ENCODE data around the gene SLC29A4.
"Not testable (repeated sequence)": the region's sequence is repeated elsewhere in the genome, so short reads cannot be mapped to it uniquely, and the experiment has no call there.

Gene SLC29A4

DNA sequence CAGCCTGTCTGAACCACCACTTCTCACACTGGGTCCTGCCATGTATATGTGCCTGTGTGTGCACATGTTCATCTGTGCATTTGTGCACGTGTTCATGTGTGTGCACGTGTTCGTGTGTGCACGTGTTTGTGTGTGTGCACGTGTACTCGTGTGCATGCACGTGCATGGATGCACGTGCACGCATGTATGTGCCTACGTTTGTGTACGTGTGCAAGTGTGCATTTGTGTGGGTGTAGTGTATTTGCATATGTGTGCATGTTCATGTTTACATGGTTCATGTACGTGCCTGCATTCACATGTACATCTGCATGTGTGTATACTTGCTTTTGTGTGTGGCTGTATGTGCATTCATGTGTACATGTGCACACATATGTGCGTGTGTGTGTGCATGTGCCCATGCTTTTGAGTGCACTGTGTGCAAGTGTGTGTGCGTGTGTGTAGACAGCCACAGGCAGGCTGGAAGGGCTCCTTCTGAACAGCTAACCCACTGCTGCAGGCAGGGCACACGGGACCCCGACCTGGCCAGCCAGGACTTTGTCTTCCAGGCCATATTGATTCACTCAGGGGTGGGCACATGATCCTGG lies 28.2 kb downstream of the SLC29A4 start:
- no peaks in the 10 kb centered on the region for H3K27me3 ChIP-seq (replicated peaks)
- DNase-seq = no peak
- TF ChIP-seq, protein P1, sequence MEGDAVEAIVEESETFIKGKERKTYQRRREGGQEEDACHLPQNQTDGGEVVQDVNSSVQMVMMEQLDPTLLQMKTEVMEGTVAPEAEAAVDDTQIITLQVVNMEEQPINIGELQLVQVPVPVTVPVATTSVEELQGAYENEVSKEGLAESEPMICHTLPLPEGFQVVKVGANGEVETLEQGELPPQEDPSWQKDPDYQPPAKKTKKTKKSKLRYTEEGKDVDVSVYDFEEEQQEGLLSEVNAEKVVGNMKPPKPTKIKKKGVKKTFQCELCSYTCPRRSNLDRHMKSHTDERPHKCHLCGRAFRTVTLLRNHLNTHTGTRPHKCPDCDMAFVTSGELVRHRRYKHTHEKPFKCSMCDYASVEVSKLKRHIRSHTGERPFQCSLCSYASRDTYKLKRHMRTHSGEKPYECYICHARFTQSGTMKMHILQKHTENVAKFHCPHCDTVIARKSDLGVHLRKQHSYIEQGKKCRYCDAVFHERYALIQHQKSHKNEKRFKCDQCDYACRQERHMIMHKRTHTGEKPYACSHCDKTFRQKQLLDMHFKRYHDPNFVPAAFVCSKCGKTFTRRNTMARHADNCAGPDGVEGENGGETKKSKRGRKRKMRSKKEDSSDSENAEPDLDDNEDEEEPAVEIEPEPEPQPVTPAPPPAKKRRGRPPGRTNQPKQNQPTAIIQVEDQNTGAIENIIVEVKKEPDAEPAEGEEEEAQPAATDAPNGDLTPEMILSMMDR (IDR thresholded peaks at IDR 0.05; ENCODE audit: low read depth, low read length, missing control alignments) = no peak
- in situ Hi-C loops (cut with HindIII; ENCODE audit: low pct_ligation_motif_present, low sequenced_read_pairs) = no loop called here
- no peak overlapping the region for H3K27ac ChIP-seq
- no peak overlapping the region for H3K4me3 ChIP-seq (ENCODE audit: low read depth, low read length)
- peaks cover 30% of the 10 kb centered on the region for H3K36me3 ChIP-seq (replicated peaks)

DNA sequence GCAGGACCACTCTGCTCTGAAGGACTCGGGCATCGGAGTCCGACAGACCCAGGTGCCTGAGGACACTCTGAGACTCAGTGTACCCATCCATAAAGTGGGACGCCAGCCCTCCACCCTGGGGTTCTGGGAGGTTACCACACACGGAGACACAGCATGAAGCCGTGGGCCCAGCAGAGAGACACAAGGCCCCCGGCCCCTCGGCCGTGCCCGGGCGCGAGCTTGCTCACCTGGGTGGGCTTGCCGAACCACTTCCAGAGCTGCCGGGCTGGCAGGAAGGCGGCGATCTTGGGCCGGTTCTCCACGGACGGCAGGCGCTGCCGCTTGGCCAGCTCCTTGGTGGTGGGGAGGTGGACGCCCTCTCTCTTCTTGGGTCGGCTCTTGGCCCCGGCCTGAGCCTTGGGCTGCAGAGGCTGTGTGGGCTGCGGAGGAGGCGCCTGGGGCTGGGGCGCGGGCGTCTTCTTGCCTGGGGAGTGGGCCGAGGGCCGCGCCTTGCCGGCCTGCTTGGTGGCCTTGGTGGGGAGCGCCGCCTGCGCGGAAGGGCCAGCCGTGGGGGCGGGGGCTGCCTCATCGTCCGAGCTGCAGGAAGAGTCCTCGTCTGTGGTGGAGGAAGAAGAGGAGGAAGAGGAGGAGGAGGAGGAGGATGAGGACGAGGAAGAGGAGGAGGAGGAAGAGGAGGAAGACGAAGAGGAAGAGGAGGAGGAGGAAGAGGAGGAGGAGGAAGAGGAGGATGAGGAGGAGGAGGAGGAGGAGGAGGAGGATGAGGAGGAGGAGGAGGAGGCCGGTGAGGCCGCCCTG lies 29.7 kb downstream of the SLC29A4 start:
- DNase-seq; H3K4me3 ChIP-seq (ENCODE audit: low read depth, low read length); in situ Hi-C loops (cut with HindIII; ENCODE audit: low pct_ligation_motif_present, low sequenced_read_pairs); H3K27me3 ChIP-seq (replicated peaks); H3K27ac ChIP-seq: not testable (repeated sequence)
- peaks cover 30% of the 10 kb centered on the region for H3K36me3 ChIP-seq (replicated peaks)

DNA sequence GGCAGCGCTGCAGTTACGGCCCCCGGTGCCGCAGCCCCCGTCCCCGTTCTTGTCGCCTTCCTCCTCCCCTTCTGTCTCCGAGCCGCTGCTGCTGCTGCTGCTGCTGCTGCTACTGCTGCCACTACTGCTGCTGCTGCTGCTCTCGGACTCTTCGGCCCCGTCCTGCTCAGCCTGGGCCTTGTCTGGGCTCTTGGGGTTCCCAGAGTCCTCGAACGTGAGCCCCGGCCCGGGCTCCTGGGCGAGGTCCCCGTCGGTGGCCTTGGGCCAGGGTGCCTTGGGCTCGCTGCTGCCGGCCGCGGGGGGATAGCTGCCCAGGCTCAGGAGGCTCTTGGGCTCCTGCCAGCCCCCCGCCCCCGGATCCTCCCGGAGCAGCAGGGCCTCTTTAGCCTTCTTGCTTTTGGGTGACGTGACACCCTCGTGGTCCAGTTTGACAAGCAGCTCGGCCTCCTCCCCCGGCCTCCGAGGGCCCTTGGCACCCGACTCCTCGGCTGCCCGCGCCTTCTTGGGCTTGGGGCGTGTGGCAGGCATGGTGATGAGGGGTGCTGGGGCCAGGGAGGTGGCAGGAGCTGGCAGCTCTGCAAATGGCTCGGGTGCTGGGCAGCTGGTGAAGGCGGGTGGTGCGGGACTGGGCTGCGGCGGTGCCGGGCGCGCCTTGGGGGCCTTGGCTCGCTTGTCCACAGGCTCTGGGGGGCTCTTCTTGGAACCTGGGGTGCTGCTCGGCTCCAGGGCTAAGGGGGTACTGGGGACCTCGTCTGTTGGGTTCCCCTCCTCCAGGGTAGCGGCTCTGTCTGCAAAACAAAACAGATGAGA lies 30.5 kb downstream of the SLC29A4 start:
- H3K27me3 ChIP-seq (replicated peaks); H3K4me3 ChIP-seq (ENCODE audit: low read depth, low read length); H3K27ac ChIP-seq; in situ Hi-C loops (cut with HindIII; ENCODE audit: low pct_ligation_motif_present, low sequenced_read_pairs); DNase-seq: not testable (repeated sequence)
- peaks cover 28% of the 10 kb centered on the region for H3K36me3 ChIP-seq (replicated peaks)

DNA sequence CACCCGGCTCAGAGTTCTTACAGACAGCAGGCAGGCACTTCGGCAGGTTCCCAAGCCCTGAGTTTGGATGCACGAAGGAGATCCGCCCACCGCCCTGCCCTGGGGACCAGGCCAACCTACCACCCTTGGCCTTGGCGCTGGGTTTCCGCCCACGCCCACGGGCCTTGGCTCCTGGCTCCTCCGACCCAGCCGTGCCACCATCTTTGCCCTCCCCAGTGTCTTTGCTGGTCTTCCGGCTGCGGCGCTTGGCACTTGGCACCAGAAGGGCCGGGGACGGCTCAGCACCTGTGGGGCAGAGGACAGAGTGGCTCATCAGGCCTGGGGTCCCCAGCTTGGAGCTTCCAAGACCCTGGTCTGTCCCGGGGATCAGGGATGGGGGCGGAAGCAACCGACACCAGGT lies 32.1 kb downstream of the SLC29A4 start:
- in situ Hi-C loops (cut with HindIII; ENCODE audit: low pct_ligation_motif_present, low sequenced_read_pairs) = no loop called here
- Histone ChIP-seq H3K36me3 (replicated peaks) (peaks cover 35% of the 10 kb centered on the region), H3K4me3 (ENCODE audit: low read depth, low read length) (no peak overlapping the region), H3K27ac (no peak overlapping the region), H3K27me3 (replicated peaks) (no peaks in the 10 kb centered on the region)
- DNase-seq = no peak
- TF ChIP-seq, protein P1 (IDR thresholded peaks at IDR 0.05; ENCODE audit: low read depth, low read length, missing control alignments) = no peak

DNA sequence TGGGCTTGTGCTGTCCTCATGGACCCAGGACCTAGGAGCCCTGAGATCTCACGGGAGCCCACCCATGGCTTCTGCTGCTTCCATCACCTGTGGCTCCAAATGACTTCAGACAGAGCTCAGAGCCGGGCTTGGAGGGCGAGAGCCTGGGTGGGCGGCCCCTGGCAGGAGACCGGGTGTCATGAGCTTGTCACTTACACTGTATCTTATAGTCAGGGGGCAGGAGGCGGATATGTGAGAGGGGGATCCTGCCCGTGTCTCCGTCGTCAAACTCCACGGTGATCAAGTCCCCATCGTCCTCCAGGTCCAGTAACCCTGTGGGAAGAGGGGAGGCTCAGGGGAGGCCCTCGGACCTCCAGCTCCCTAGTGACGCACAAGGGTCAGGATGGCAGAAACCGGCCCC lies 33.0 kb downstream of the SLC29A4 start:
- no peak overlapping the region for H3K4me3 ChIP-seq (ENCODE audit: low read depth, low read length)
- no peak for DNase-seq
- H3K36me3 ChIP-seq (replicated peaks) = peaks cover 38% of the 10 kb centered on the region
- no peak overlapping the region for H3K27ac ChIP-seq
- TF ChIP-seq, protein P1 (IDR thresholded peaks at IDR 0.05; ENCODE audit: low read depth, low read length, missing control alignments) = no peak
- in situ Hi-C loops (cut with HindIII; ENCODE audit: low pct_ligation_motif_present, low sequenced_read_pairs) = no loop called here
- H3K27me3 ChIP-seq (replicated peaks) = no peaks in the 10 kb centered on the region

DNA sequence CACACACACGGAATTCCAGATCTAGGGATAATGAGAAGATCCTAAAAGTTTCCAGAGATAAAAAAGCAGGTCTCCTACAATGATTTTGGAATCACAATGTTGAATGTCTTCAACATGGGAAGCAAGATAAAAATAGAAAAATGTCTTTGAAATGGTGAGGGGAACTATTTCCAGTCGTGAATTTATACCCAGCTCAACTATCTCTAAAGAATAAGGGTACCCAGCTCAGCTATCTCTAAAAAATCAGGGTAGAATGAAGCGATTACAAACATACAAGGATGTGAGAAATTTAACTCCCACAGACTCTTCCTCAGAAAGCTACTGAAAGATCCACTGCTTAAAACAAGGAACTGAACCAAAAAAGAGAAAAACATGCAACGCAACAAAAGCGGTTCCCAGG lies 35.9 kb downstream of the SLC29A4 start:
- H3K27ac ChIP-seq; in situ Hi-C loops (cut with HindIII; ENCODE audit: low pct_ligation_motif_present, low sequenced_read_pairs); DNase-seq; H3K27me3 ChIP-seq (replicated peaks); H3K4me3 ChIP-seq (ENCODE audit: low read depth, low read length): not testable (repeated sequence)
- H3K36me3 ChIP-seq (replicated peaks) = peaks cover 29% of the 10 kb centered on the region

DNA sequence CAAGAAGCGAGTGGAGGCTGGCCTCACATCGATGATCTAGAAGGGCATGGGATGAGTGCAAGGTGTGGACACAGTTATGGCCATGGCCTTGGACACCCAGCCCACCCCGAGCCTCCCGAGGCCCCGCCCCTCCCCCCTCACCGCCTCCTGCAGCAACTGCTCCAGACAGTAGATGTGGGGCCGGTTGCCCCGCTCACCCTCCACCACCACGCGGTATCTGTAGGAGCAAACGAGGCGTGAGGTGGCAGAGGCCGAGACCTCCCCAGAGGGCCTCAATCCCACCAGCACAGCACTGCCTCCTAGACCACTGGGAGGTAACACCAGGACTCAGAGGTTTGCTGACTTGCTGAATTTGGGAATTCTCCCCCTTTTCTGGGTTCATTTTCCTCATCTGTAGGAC lies 37.6 kb downstream of the SLC29A4 start:
- in situ Hi-C loops (cut with HindIII; ENCODE audit: low pct_ligation_motif_present, low sequenced_read_pairs) = no loop called here
- H3K27ac ChIP-seq = no peak overlapping the region
- peaks cover 28% of the 10 kb centered on the region for H3K36me3 ChIP-seq (replicated peaks)
- DNase-seq = no peak
- H3K4me3 ChIP-seq (ENCODE audit: low read depth, low read length) = no peak overlapping the region
- TF ChIP-seq, protein P1 (IDR thresholded peaks at IDR 0.05; ENCODE audit: low read depth, low read length, missing control alignments) = no peak
- H3K27me3 ChIP-seq (replicated peaks) = no peaks in the 10 kb centered on the region

All from brain microvascular endothelial cell (primary cell).